Right hindlimb (tissue), 1 donor: Measurements from ENCODE around the gene MIGA2.
"Not testable (repeated sequence)": the region's sequence is repeated elsewhere in the genome, so short reads cannot be mapped to it uniquely, and the experiment has no call there.

Experiments
- DNase-seq: peaks from one replicate; pipeline ENCODE4 v3.0.0-alpha.2; 2018

MIGA2 gene

DNA sequence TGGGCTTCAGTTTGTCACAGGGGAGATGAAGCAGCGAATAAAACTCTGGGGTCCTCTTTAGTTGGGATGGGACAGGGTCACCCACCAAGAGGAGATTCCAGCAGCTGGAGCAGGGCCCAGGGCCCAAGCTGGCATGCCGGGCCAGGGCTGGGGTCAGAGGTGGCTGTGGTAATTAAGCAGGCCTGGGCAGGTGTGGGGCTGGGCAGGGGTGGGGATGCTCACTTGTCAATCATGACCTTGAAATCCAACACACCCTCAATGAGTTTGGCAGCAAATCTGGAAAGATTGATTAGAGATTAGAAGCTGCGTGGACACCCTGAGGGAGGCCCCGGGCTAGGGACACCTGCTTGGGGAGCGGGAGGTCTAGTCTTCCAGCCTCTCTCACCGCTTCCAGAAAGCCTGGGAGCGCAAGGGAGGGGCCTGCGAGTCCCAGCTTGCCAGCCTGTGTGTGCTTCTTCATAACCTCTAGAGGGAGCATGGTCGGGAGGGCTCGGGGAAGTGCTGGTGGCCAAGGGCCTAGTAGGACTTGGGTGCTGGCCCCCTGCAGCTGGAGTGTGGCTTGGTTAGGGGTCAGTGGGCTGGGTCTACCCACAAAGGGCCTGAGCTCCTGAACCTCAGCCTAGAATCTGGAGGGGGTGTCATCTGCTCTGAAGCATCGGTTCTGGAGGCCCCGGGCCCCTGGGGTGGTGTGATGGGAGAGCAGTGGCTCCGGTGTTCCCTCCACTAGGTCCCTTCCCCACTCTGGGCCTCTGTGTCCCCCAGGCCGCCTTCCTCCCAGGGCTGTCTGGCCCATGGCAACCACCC, 66.6 kb downstream of the MIGA2 start:
- no peak for DNase-seq

DNA sequence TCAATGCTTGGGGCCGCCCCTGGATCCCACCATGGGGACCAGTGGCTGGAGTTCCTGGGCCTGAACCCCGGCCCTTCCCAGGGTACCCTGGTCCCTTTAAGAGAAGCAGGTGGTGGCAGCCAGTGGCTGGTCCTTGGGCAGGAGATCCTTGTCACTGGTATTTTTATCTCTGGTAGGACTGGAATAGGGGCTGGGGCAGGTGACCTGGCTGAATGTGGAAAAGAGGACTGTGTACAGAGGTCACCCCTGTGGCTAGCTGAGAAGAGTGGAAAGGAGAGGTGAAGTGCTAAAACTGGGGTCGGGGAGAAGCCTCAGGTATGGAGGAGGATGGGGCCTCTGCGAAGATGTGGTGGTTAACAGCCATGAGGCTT, 67.2 kb downstream of the MIGA2 start:
- no peak for DNase-seq

DNA sequence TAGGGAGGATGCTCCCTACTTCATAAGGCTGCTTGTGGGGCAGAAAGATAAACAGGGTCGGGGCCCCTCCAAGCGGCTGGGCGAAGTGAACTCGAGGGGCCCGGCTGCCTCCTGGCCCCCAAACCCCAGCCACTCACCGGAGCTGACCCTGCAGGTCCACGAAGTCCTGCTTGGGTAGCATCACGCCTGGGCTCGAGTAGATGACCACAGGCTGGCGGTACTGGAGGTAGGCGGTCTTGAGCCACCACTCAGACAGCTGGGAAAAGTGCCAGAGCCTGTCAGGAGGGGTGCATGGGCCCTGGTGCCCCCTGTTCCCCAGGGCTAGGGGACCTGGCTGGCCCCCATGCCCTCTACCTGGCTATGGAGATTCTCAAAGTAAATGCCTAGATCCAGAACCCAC, 67.6 kb downstream of the MIGA2 start:
- DNase-seq = no peak

DNA sequence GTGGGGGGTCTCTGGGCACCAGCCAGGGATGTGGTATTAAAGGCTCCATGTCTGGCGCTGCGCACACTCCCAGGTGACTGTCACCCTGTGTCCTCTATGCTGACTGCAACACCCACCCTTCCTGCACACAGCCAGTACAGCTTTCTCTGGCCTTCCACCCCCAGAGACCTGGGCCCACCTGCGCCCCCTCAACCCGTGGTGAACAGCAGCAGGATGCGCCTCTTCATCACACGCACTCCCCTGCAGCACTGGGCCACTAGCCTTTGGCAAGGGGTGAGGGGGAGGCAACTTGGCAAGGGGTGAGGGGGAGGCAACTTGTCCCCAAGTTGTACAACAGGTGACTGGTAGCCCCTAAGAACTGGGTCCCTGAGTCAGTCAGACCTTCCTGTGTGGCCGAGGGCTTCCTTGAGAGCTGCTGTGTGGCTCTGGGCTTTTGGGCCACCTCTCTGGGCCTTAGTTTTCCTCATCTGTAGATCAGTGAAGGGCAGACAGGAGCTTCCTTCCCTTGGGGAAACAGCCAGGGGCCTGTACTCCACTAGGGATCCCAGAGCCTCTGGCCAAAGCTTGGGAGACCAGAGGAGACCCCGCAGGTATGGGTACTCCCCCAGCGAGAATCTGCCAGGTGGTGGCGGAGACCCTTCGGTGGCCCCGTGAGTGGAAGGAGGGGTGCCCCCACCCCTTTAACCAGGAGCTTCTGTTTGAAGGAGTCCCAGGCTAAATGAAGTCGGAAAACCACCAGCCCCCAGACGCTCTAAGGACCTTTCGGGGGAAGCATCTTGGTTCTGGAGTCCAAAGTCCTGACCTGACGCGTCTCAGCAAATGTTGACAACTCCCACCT, 69.7 kb downstream of the MIGA2 start:
- no peak for DNase-seq

DNA sequence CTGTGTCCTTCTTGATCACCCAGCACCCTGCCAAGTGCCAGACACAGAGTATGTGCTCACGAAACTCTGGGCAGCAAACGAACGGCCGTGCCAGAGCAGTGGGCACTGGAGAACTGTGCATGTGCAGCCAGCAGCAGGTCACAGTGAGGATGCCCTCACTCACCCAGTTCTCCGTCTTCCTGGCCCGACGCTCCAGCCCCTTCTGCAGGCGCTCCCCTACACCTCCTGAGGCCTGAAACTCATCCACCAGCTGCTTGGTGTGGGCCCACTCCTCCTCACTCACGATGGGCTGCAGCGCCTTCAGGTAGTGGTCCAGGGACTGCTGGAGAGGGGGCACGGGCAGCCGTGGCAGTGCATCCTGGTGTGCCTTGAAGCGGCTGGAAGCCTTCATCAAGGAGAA, 71.2 kb downstream of the MIGA2 start:
- DNase-seq = no peak

DNA sequence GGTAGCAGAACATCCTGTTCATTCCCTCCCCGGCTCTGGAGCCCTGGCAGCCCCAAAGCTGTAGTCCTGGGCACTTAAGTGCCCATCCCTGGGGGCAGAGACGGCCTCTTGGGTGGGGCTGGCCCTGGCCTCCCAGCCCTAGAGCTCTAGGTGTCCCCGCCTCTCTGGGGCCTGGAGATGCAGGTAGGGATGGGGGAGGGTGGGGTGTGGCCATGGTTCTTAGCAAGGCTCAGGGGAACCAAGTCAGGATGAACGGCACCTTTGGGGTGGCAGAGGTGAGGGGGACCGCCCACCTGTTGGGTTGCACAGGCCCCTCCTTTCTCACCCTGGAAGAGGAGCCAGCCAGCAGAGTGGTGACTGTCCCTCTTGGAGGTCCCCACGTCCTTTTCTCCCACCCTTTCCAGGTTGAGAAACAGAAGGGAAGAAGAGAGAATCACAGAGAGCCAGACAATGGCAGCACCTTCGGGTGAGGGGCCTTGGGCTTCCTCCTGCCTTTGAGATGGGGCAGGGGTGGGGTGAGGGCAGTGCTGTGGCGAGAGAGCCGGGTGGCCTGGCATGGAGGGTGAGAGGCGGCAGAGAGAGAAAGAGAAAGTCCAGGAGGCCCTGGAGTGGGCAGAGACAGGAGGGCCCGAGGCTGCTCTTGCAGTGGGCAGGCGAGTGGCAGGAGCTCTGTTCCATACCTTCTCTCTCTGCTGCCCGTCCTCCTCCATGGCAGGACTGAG, 71.8 kb downstream of the MIGA2 start:
- no peak for DNase-seq

DNA sequence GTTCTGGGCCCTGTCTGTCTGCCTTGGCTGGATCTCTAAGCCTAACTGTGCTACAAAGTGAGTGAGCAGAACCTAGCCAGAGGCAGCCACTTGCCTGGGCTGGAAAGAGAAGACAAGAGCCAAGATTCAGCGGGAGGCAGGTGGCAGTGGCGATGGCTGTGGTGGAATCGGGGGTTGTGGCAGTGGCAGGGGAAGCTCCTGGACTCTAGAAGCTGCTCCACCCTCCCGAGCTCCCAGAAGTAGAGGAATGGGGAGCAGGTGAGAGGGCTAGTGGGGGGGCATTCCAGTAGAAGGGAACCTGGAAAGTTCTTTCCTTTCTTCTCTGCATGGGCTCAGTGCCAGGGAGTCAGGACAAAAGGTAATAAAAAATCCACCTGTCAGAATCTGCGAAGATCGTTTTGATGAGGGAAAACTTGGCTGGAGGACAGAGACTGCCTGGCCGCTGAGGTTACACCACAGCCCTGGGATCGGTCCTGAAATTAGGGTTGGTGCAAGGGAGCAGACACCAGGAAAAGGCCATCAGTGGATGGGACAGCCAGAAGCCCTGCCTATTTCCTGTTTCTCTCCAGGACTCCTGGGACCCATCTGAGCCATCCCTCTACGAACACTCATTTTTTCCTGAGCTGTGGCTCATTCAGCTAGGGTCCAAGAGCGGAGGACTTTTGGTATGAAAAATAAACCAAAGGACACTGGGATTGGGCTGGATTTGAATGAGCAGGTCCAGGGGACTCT, 72.5 kb downstream of the MIGA2 start:
- no peak for DNase-seq

DNA sequence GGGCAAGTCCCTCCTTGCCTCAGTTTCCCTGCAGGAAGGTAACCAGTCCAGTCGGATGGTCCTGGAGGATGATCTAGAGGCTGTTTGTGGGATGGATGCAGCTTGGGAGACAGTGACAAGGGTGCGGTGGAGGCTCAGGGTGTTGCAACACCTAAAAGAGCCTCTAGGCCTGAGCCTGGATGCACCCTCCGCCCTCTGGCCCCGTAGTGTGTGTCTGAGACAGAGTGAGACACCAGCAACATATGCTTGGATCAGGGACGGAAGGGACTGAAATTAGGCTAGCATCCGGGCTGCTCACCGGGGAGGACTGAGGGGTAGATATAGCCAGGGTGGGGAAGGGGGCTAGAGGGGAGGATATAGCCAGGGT, 73.1 kb downstream of the MIGA2 start:
- no peak for DNase-seq

DNA sequence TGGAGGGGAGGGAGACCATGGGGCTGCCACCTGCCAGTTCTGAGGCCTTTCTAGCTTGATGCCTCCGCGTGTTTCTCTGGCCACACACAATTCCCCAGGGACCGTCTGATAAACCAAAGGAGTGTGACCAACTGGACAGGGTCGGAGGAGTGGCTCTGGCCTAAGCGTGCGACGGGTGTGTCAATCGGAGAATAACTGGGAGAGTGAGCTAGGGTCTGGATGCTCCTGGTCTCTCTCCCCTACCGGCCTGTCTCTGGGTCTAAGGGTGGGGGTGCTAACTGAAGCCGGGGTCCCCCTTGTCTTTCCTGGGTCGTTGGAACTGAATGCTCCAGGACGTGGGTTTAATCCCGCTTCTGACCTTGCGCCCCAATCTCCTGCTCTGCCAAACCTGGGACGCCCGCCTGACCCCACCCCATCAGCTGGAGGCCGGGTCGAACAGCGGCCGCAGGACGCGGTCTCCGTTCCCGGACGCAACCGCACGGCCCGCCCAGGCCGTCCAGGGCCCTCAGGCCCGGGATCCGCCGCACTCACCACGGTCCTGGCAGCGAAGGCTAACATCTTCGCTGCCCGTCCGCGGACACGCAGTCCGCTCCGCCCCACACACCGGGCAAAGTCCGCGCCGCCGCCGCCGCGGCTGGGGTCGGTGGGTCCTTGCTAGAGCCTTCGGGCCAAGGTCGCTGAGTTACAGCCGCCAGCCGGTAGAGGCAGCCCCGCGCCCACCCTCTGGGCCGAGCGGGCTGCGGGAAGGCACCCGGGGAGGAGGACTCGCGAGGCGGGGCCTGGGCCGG, 73.7 kb downstream of the MIGA2 start:
- peak; percentile 47 for DNase-seq

DNA sequence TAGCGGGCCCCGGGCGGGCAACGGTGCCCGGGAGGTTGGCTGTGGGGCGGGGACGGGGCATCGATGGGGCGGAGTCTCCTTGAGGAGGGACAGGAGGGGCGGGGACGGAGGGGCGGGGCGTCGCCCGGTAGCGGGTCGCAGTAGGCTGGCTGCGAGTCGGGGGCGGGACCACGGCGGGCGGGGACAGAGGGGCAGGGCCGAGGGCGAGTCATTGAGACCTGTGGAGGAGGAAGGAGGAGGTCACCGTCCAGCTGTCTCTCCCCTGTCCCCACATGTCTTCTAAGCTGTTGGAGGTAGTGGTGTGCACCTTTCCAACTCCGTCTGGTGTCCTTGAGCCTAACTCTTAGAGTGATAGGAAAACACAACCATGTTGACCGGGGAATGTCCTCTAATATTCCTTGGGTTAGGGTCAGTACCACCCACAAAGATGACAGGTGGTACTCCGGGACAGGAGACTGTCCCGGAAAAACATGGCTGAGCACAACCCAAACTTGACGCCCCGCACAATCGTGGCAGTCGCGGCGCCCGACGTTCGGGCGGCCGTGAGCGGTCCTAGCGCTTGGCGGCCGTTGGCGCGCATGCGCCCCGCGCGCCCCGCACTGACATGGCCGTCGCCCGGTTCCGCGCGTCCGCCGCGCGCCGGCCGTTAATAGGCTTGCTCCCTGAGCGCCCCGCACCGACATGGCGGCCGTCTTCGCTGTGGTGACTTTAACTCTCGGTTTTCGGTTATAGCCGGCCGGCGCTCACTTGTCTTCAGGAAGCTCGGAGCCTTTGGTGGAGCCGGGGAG, 74.5 kb downstream of the MIGA2 start, which contains the start of the genes CRAT and PTPA:
CRAT (minus strand) TSS at position 54 of the 788 bp plus-strand sequence. CDS start 284 bp downstream, outside the sequence.
PTPA (plus strand) TSS at position 676 of the 788 bp plus-strand sequence. CDS start 186 bp downstream, outside the sequence.
- peak; percentile 98 for DNase-seq

DNA sequence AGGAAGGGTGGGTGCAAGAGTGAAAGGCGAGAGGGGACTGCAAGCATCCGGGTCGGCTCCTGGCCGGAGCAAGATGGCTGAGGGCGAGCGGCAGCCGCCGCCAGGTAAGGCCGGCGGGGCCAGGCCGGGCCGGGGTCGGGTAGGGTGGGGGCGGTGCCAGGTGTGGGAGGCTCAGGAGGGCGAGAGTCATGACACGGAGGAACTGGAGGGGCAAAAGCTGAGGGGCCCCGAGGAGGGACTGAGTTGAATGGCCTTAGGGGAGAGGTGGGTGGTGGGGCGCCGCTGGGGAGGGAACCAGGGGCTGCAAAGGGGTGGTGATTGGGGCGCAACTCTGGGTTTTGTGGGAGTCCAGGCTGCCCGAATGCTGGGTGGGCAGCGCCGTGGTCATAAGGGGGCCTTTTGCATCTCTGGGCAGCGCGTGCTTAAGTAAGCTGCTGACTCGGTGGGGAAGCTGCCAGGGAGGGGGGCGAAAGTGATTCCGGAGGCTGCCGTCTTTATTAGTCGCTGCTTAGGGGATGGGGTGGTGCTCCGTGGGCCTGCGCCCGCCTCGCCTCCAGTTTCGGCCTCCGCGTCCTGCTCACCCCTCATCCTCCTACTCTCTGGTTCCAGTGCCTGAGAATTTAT, 75.2 kb downstream of the MIGA2 start:
- DNase-seq = peak; percentile 68

DNA sequence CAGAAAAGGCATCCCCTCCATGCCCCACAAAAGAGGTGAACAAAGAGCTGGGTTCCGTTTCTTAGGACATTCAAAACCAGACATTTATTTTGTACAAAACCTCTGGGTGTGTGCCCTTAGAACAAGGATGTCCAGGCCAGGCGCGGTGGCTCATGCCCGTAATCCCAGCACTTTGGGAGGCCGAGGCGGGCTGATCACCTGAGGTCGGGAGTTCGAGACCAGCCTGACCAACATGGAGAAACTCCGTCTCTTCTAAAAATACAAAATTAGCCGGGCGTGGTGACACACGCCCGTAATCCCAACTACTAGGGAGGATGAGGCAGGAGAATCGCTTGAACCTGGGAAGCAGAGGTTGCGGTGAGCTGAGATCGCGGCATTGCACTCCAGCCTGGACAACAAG, 76.1 kb downstream of the MIGA2 start:
- DNase-seq = not testable (repeated sequence)

DNA sequence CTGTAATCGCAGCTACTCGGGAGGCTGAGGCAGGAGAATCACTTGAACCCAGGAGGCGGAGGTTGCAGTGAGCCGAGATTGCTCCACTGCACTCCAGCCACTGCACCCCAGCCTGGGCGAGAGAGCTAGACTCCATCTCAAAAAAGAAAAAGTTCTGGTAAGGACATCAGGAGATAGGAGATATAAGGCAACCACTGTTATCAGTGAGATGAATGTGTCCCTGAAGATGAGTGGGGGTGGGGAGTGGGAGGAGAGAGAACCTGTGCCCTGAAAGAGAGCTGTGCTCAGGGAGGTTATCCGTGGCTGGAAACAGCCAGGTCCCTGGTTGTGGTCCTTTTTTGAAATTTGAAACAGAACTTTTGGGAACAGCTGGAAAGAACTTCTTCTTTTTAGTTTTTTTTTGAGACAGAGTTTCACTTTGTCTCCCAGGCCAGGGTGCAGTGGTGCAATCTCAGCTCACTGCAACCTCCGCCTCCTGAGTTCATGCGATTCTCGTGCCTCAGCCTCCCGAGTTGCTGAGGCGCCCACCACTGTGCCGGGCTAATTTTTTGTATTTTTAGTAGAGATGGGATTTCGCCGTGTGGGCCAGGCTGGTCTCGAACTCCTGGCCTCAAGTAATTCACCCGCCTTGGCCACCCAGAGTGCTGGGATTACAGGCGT, 77.3 kb downstream of the MIGA2 start:
- no peak for DNase-seq

DNA sequence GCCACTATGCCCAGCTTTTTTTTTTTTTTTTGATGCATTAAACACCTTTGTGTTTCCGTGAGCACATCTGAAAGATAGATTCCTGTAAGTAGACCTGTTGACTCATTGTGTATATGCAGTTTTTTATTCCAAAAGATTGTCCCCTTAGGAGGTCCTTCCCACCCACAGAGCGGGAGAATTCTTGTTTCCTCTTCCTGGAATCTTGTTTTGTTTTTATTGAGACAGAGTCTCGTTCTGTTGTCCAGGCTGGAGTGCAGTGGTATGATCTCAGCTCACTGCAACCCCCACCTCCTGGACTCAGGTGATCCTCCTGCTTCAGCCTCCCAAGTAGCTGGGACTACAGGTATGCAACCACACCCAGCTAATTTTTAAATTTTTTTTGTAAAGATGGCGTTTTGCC, 82.4 kb downstream of the MIGA2 start:
- DNase-seq = no peak

DNA sequence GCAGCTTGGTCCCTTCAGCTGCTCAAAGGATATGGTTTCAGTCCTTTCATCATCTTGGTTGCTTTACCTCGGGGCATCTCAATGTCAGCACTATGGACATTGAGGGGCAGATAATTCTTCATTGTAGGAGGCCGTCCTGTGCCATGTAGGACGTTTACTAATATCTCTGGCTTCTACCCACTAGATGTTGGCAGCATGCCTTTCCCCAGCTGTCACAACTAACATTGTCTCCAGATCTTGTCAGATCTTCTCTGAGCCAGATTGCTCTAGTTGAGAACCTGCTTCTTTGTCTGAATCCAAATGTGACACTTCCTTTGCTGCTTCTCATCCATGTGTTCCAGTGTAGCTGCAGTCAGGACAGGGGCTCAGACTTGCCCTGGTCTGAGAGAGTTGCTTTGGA, 85.1 kb downstream of the MIGA2 start:
- DNase-seq = peak; percentile 59
